Endothelial cell of umbilical vein (primary cell): ENCODE results near the gene CRHR2. TPM values are rescaled to one million over a fixed set of nuclear protein-coding genes. Genes with fewer than 3 reads are reported as not detected.

ENCODE experiments used
- BruUV-seq: library from RNA; stranded (reverse); fragments of 400-500 nt; replicated peaks from 2 replicates; lab custom pipeline; 2021; lab: Mats Ljungman, UMichigan
- CTCF ChIA-PET: fragments of 300-600, 350-600 bp; sonication (Branson Sonifier 250); formaldehyde crosslinking; loops from one replicate; lab custom pipeline; 2021; ENCODE audit warnings: antibody characterized with exemption, inconsistent platforms; lab: Charles Lee
- POLR2A ChIA-PET: fragments of 300-600, 350-600 bp; sonication (Branson Sonifier 250); formaldehyde crosslinking; loops from one replicate; lab custom pipeline; 2021; ENCODE audit warnings: antibody characterized with exemption, inconsistent platforms; lab: Charles Lee
- DNase-seq: peaks from one replicate; pipeline ENCODE4 v3.0.0-alpha.2; 2011; ENCODE audit warnings: low read depth, low spot score
- FAIRE-seq: peaks from 2 replicates; lab custom pipeline; 2011; peaks lifted over from hg19 to GRCh38; lab: Jason Lieb, UNC
- H2AFZ ChIP-seq: 2 replicates; pipeline ENCODE4 v1.6.0; 2012; ENCODE audit warnings: low read depth, low read length, control low read depth, inconsistent platforms
- H3K27ac ChIP-seq: 2 replicates; pipeline ENCODE4 v1.5.1; 2011; ENCODE audit warnings: low read depth, mild to moderate bottlenecking, control low read depth, low read length, moderate library complexity; ENCODE audit not compliant: insufficient read depth
- H3K27me3 ChIP-seq, 2 experiments: 2 replicates each; pipeline versions ENCODE4 v1.6.0 to v1.6.1; 2011; ENCODE audit warnings: low read length in 2 of 2, mixed read lengths in 1 of 2; ENCODE audit not compliant: control insufficient read depth in 2 of 2, insufficient read depth in 2 of 2
- H3K36me3 ChIP-seq, 2 experiments: 2 replicates in 1 of 2; 3 replicates in 1 of 2; pipeline ENCODE4 v1.5.1; 2011; ENCODE audit warnings: low read length in 2 of 2, mild to moderate bottlenecking in 1 of 2, moderate library complexity in 1 of 2; ENCODE audit not compliant: control insufficient read depth in 2 of 2, insufficient read depth in 2 of 2; ENCODE audit errors: extremely low read depth in 1 of 2
- H3K4me1 ChIP-seq: 3 replicates; pipeline ENCODE4 v1.5.1; 2011; ENCODE audit warnings: mild to moderate bottlenecking, low read length; ENCODE audit not compliant: control insufficient read depth, insufficient read depth; ENCODE audit errors: extremely low read depth
- H3K4me2 ChIP-seq: 2 replicates; pipeline ENCODE4 v1.6.1; 2011; ENCODE audit warnings: low read length, control low read depth, mixed read lengths; ENCODE audit not compliant: insufficient read depth
- H3K4me3 ChIP-seq, 3 experiments: fragments of 200-600 bp in 1 of 3; sonication (generic), shearing (Covaris generic) in 1 of 3; replicated peaks in 1 of 3; 2 replicates each; pipeline ENCODE4 v1.5.1; 2011 to 2016; ENCODE audit warnings: control low read depth in 3 of 3, low read length in 3 of 3, mild to moderate bottlenecking in 2 of 3, inconsistent platforms in 1 of 3, low read depth in 1 of 3, moderate library complexity in 1 of 3; ENCODE audit not compliant: insufficient read depth in 1 of 3
- H3K79me2 ChIP-seq: 2 replicates; pipeline ENCODE4 v1.6.0; 2012; ENCODE audit warnings: low read length, inconsistent platforms; ENCODE audit not compliant: control insufficient read depth, insufficient read depth
- H3K9ac ChIP-seq: replicated peaks from 2 replicates; pipeline ENCODE3; 2011; ENCODE audit warnings: low read length, control low read depth; ENCODE audit not compliant: insufficient read depth; ENCODE audit errors: extremely low read depth
- H3K9me1 ChIP-seq: replicated peaks from 3 replicates; pipeline ENCODE4 v1.6.0; 2011; ENCODE audit warnings: mild to moderate bottlenecking, low read length; ENCODE audit not compliant: control insufficient read depth, insufficient read depth; ENCODE audit errors: extremely low read depth
- H3K9me3 ChIP-seq: replicated peaks from 2 replicates; pipeline ENCODE4 v1.5.1; 2012; ENCODE audit warnings: low read length, inconsistent platforms; ENCODE audit not compliant: control insufficient read depth, insufficient read depth
- H4K20me1 ChIP-seq: replicated peaks from 2 replicates; pipeline ENCODE3; 2011; ENCODE audit warnings: mild to moderate bottlenecking, low read length; ENCODE audit not compliant: control insufficient read depth, insufficient read depth; ENCODE audit errors: extremely low read depth
- EZH2 ChIP-seq: IDR thresholded peaks from 2 replicates; pipeline ENCODE4 v1.6.1; 2012; ENCODE audit warnings: borderline replicate concordance, low read depth, mild to moderate bottlenecking, moderate library complexity, low read length, inconsistent platforms; ENCODE audit not compliant: severe bottlenecking
- FOS ChIP-seq: IDR thresholded peaks from 2 replicates; pipeline ENCODE4 v1.6.1; 2011; ENCODE audit warnings: mild to moderate bottlenecking, low read length, moderate library complexity, borderline replicate concordance; ENCODE audit not compliant: insufficient read depth
- GATA2 ChIP-seq: IDR thresholded peaks from 2 replicates; pipeline ENCODE4 v1.7.0; 2011; ENCODE audit warnings: low read depth, mild to moderate bottlenecking, moderate library complexity, mixed read lengths, low read length; ENCODE audit not compliant: insufficient read length, insufficient read depth
- JUN ChIP-seq: IDR thresholded peaks from 2 replicates; pipeline ENCODE4 v1.6.1; 2011; ENCODE audit warnings: borderline replicate concordance, low read depth; ENCODE audit not compliant: insufficient read length, insufficient read depth
- MYC ChIP-seq: IDR thresholded peaks from one replicate; pipeline ENCODE4 v1.6.1; 2011; ENCODE audit warnings: mild to moderate bottlenecking, low read depth, low read length
- POLR2A ChIP-seq: IDR thresholded peaks from 2 replicates; pipeline ENCODE4 v1.6.1; 2012; ENCODE audit warnings: low read depth, mild to moderate bottlenecking, control low read depth, low read length
- POLR2AphosphoS5 ChIP-seq: IDR thresholded peaks from 2 replicates; pipeline ENCODE4 v1.6.1; 2012; ENCODE audit warnings: low read depth, mild to moderate bottlenecking, control low read depth, low read length, moderate library complexity; ENCODE audit not compliant: insufficient read depth
- dilution Hi-C: fragments of 300-500 bp; cut with MboI; formaldehyde crosslinking; loops from one replicate; pipeline ENCODE4 v1.15.0; 2019; ENCODE audit warnings: low sequenced_read_pairs; ENCODE audit not compliant: extremely low pct_ligation_motif_present
- intact Hi-C: fragments of 100-400 bp; cut with micrococcal nuclease; formaldehyde crosslinking; loops from one replicate; pipeline ENCODE4 v1.10.0; 2022
- polyA plus RNA-seq, 4 experiments: library from polyadenylated mRNA; depleted of rRNA in 3 of 4; stranded (reverse) in 3 of 4; unstranded in 1 of 4; fragments of >200 nt; gene quantifications; 2 replicates each; pipeline versions ENCODE4 v1.2.1 to v1.2.3, GENCODE V29; 2011 to 2012; ENCODE audit warnings: missing spikeins in 1 of 4
- total RNA-seq: library from RNA; stranded (reverse); gene quantifications from 2 replicates; pipeline ENCODE4 v1.2.3, GENCODE V29; 2021
- TF ChIP-seq, protein P1 (sequence below), 2 donors: IDR thresholded peaks; 1 replicate in 1 of 2; 2 replicates in 1 of 2; pipeline ENCODE4 v1.5.1; 2011; ENCODE audit warnings: low read length in 2 of 2, mild to moderate bottlenecking in 2 of 2, moderate library complexity in 2 of 2, control low read depth in 1 of 2, inconsistent platforms in 1 of 2, low read depth in 1 of 2; ENCODE audit not compliant: insufficient read depth in 1 of 2; ENCODE audit errors: extremely low read depth in 1 of 2
- TF ChIP-seq, protein P2 (sequence below): IDR thresholded peaks from 2 replicates; pipeline ENCODE4 v1.6.1; 2011; ENCODE audit not compliant: insufficient read depth, insufficient read length

The CRHR2 gene
- total and polyA plus RNA-seq, 2 donors (not counting 3 experiments of a cell fraction or from before 2014, with no cell fraction given): not detected

DNA sequence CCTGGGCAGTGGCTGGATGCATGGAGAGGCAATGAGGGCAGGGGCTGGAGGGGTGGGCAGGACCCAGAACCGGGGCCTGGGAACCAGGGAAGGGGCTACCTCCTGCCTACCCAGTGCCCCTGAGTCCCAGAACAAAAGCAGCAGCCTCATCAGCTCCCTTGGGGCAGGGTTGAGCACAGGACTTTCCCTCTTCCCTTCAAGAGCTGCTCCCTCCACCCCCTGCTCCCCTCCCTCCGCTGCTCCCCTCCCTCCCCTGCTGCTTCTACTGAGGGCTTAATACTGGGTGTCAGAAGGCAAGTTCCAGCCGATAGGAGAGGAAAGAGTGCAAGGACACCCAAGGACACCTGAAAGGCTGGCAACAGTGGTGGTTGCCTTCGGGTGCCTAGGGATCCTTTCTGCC lies 41.5 kb upstream of the CRHR2 start:
- no peaks in the 10 kb centered on the region for H4K20me1 ChIP-seq
- ChIA-PET CTCF (no interaction called here), POLR2A (no interaction called here)
- no peak overlapping the region for H3K9ac ChIP-seq
- FAIRE-seq (no peak), DNase-seq (no peak)
- peaks cover 4 to 9% of the 10 kb centered on the region in 2 experiments for H3K27me3 ChIP-seq
- no peak overlapping the region for H2AFZ ChIP-seq
- no peaks in the 10 kb centered on the region for H3K9me3 ChIP-seq
- no peaks in the 10 kb centered on the region for H3K79me2 ChIP-seq
- H3K4me3 ChIP-seq: no peak overlapping the region
- no peaks in the 10 kb centered on the region for H3K36me3 ChIP-seq
- H3K9me1 ChIP-seq: no peaks in the 10 kb centered on the region
- no TSS peak for BruUV-seq
- intact Hi-C loops: no loop called here
- no peaks in the 10 kb centered on the region for H3K4me1 ChIP-seq
- no peak overlapping the region for H3K27ac ChIP-seq
- no peak for TF ChIP-seq GATA2
- TF ChIP-seq, protein P1, sequence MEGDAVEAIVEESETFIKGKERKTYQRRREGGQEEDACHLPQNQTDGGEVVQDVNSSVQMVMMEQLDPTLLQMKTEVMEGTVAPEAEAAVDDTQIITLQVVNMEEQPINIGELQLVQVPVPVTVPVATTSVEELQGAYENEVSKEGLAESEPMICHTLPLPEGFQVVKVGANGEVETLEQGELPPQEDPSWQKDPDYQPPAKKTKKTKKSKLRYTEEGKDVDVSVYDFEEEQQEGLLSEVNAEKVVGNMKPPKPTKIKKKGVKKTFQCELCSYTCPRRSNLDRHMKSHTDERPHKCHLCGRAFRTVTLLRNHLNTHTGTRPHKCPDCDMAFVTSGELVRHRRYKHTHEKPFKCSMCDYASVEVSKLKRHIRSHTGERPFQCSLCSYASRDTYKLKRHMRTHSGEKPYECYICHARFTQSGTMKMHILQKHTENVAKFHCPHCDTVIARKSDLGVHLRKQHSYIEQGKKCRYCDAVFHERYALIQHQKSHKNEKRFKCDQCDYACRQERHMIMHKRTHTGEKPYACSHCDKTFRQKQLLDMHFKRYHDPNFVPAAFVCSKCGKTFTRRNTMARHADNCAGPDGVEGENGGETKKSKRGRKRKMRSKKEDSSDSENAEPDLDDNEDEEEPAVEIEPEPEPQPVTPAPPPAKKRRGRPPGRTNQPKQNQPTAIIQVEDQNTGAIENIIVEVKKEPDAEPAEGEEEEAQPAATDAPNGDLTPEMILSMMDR (IDR thresholded peaks at IDR 0.05; ENCODE audit: extremely low read depth in 1 of 2, insufficient read depth in 1 of 2, low read depth in 1 of 2, low read length in 2 of 2): no peak
- no peak for TF ChIP-seq MYC
- no peak for TF ChIP-seq FOS
- TF ChIP-seq EZH2: no peak
- no peak for TF ChIP-seq JUN
- TF ChIP-seq POLR2AphosphoS5: no peak
- no peak for TF ChIP-seq POLR2A
- TF ChIP-seq, protein P2, sequence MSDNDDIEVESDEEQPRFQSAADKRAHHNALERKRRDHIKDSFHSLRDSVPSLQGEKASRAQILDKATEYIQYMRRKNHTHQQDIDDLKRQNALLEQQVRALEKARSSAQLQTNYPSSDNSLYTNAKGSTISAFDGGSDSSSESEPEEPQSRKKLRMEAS: no peak
- no peak overlapping the region for H3K4me2 ChIP-seq
- dilution Hi-C loops: no loop called here
